GM18951 (cell line): ENCODE measurements around the gene CORO7.

Experiments used
- POLR2A ChIP-seq: IDR thresholded peaks from 4 replicates; pipeline ENCODE4 v1.6.1; 2011; ENCODE audit warnings: mild to moderate bottlenecking; ENCODE audit not compliant: insufficient read length, insufficient read depth; ENCODE audit errors: extremely low read depth
- in situ Hi-C: fragments of 300-500 bp; cut with MboI; formaldehyde crosslinking; loops from one replicate; pipeline ENCODE4 v1.12.0; 2022; ENCODE audit warnings: low sequenced_read_pairs, mixed read lengths, inconsistent platforms; ENCODE audit not compliant: unreplicated experiment

The CORO7 gene

GRCh38 chr16:4322121-4323052 lies 94.0 kb downstream of the CORO7 start:
- no peak for TF ChIP-seq POLR2A
- in situ Hi-C loops, result no loop called here

DNA sequence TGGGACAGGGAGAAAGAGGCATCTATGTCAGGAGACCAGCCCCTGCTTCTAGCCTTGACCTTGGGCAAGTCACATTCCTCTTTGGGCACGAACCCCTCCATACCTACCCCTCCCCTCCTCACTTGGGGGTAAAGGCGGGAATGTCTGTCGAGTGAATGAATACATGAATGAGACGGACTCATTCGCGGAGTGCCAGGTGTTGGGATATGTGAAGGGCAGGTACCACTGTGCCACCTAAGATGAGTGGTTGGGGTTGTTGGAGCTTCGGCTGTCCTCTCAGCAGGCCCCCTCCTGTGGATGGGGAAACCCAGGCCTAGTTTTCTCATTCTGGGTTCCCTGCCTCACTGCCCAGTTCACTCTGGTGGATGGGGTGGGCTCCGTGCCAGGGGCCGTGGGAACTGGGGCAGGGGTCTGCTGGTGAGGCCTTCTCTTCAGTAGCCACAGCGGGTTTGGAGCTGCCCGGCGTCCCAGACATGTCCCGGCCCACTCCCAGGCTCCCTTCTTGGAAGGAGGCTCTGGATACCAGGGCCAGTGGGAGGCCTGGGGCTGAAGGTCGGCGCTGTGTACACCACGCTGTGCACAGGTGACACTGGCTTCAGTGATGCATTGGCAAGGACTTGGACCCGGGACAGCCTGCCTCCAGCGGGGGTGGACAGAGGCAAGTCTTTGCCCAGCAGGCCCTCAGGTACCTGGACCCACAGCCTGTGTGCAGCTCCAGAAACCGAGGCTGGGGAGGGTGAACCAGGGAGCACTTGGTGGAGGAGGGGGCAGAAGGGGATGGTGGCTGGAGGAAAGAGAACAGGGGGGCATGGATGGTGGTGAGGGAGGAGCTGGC lies 94.9 kb downstream of the CORO7 start:
- TF ChIP-seq POLR2A, result no peak
- in situ Hi-C loops, result no loop called here

GRCh38 chr16:4320571-4321137 lies 95.7 kb downstream of the CORO7 start:
- TF ChIP-seq POLR2A, result no peak
- in situ Hi-C loops, result no loop called here

DNA sequence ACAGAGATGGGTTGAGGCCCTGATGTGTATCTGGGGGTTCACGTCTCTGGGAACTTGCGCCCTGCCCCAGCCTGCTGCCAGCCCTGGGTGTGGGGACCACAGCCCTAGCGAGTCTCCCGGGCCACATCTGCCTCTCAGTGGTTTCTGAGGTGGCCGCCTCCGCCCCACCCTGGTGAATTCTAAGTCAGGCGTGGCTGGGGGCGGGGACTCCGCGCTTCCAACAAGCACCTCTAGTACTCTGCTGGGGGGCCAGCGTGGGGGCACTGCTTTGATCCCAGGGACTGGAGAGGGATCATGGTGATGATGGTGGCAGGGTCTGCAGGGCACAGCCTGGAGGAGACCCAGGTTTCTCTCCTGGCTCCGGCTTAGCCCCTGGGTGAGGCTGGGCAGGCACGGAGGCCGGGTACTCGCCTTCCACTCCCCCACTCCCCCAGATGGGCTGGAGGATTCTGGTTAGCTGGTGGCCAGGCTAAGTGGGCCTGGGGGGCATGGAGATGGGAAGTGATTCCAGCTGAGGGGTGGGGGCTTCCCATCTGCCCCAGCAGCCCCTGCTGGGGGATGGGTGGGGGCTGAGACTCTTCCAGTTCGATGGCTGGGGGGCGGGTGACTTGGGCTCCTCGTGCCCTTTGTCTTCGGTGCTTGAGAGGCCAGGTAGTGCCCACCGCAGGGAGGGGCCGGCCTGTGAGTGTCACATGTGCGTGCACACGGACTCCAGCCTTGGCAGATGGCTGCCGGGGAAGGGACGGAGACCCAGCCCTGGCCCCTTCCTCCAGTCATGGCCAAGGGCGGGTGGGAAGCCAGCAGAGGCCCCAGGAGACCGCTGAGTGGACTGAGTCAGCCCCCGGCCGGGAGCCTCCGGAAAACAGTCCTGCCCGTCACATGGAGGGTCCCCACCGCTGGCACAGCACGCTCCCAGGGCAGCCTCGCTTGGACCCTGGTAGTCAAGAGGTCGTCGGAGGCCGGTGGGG lies 96.7 kb downstream of the CORO7 start:
- no peak for TF ChIP-seq POLR2A
- in situ Hi-C loops, result no loop called here

- no peak for TF ChIP-seq POLR2A
- in situ Hi-C loops, result no loop called here
Observed at GRCh38 chr16:4318967-4319366, 97.4 kb downstream of the CORO7 start.

- in situ Hi-C loops, result no loop called here
- no peak for TF ChIP-seq POLR2A
Observed at GRCh38 chr16:4318451-4318910, 97.9 kb downstream of the CORO7 start.

DNA sequence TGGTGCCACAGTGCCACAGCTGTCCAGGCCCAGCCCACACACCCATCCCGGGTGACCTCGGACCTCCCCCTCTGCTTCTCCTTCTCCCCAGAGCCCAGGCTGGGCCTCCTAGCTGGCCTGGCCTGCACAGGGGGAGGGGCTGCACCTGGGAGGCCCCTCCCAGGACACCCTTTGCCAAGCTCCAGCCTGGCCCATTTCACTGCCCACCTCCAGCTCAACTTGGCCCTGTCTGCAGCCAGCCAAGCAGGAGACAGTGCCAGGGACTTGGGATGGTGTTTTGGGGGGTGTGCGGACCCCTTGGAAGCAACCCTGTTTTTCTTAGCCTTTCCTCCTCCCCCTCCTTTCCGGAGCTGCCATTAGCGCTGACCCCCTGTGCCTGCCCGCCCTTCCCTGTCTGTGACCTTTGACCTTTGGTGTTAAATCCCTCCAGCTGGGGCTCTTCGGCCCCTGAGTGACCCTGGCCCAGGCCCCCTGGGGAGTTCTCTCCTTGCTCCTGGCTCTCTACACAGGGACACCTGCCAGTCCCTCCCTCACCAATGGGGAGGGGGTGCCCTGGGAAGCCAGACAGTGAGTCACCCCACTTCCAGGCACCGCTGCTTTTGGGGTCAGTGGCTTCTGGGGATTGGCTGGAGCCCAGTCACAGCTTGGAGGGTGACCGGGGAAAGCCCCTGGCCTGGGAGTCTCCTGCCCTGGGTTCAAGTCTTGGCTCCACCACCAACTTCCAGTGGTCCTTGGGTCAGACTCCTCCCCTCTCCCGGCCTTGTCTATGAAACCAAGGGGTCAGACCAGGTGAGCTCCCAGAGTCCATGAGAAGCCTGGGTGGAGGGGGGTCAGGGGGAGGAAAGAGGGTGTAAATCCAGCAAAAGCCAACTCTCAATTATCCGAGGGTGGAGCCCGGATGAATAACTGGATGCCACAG lies 98.6 kb downstream of the CORO7 start:
- TF ChIP-seq POLR2A, result no peak
- in situ Hi-C loops, result no loop called here

- TF ChIP-seq POLR2A, result no peak
- in situ Hi-C loops, result no loop called here
Observed at GRCh38 chr16:4316864-4317531, 99.4 kb downstream of the CORO7 start.

DNA sequence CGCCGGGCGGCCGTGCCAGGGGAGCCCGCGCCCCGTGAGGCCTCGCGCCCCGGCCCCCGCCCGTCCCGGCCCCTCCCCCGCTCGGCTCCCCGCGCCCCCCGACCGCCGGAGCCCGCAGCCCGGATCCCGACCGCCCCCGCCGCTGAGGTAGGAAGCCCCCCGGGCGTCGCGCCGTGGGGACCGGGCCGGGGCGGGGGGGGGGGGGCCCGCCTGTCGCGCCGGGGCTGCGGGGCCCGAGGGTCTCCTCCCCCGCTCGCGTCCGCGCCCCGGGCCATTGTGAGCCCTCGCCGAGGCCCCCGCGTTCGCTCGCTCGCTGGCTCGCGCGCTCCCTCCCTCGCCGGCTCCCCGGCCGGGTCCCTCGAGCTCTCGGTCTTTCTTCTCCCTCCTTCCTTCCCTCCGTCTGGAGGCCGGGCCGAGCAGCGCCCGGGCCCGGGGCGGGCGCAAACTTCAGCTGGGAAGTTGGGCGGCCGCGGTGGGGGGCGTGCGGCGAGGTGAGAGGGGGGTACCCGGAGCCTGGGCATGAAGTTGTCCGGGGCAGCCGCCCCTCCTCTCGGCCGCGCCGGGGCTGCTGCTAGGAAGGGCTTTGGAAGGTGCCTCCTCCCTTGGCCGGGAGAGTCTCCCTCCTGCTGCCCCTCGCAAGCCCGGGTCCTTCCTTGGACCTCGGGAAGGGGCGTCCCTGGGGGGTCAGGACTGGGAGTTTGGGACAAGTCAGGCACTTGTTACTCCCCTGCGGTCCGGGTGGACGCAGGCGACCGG lies 100.1 kb downstream of the CORO7 start:
- no peak for TF ChIP-seq POLR2A
- in situ Hi-C loops, result no loop called here
